ENCODE data around the gene SEMA4A.

DNA sequence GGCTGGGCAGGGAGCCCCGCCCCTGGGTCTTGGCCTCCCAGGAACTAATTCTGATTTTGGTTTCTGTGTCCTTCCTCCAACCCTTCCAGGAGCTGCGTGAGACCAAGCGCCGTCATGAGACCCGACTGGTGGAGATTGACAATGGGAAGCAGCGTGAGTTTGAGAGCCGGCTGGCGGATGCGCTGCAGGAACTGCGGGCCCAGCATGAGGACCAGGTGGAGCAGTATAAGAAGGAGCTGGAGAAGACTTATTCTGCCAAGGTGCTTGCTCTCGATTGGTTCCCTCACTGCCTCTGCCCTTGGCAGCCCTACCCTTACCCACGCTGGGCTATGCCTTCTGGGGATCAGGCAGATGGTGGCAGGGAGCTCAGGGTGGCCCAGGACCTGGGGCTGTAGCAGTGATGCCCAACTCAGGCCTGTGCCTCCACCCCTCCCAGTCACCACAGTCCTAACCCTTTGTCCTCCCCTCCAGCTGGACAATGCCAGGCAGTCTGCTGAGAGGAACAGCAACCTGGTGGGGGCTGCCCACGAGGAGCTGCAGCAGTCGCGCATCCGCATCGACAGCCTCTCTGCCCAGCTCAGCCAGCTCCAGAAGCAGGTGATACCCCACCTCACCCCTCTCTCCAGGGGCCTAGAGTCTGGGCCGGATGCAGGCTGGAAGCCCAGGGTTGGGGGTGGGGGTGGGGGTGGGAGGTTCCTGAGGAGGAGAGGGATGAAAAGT, 18.5 kb upstream of the SEMA4A start:
- no peak for TF ChIP-seq EZH2 (IDR thresholded peaks at IDR 0.05)
- no peak for TF ChIP-seq POLR2AphosphoS5 (IDR thresholded peaks at IDR 0.05; ENCODE audit: borderline replicate concordance, low read depth, low read length)
